PFSK-1 (cell line): ENCODE measurements around the gene CEPT1.

Experiments
- FOXP2 ChIP-seq: optimal IDR thresholded peaks from 2 replicates; pipeline ENCODE3; 2011; ENCODE audit warnings: borderline replicate concordance, control low read depth, inconsistent platforms; ENCODE audit not compliant: insufficient read depth; ENCODE audit errors: extremely low read length, extremely low read depth
- POLR2AphosphoS5 ChIP-seq: IDR thresholded peaks from 2 replicates; pipeline ENCODE4 v1.6.1; 2012; ENCODE audit warnings: low read depth, mild to moderate bottlenecking, control low read depth, low read length, moderate library complexity
- SIN3A ChIP-seq: IDR thresholded peaks from 2 replicates; pipeline ENCODE4 v1.6.1; 2012; ENCODE audit warnings: mild to moderate bottlenecking, low read length, moderate library complexity, borderline replicate concordance; ENCODE audit not compliant: insufficient read depth

GRCh38 chr1:111179968-111180533 lies 40.0 kb downstream of the CEPT1 start:
- TF ChIP-seq SIN3A, result no peak
- no peak for TF ChIP-seq POLR2AphosphoS5
- no peak for TF ChIP-seq FOXP2
